PFSK-1 (cell line): Measurements from ENCODE around the gene RUNX2.

Experiments
- TAF1 ChIP-seq: IDR thresholded peaks from 2 replicates; pipeline ENCODE4 v1.6.1; 2012; ENCODE audit warnings: low read length, control low read depth, borderline replicate concordance; ENCODE audit not compliant: insufficient read depth
- TF ChIP-seq, protein P1 (sequence below), 2 experiments: IDR thresholded peaks; 2 replicates each; pipeline versions ENCODE4 v1.6.1 to v1.8.0; 2011 to 2012; ENCODE audit warnings: low read depth in 2 of 2, low read length in 2 of 2, control low read depth in 1 of 2, inconsistent platforms in 1 of 2, mild to moderate bottlenecking in 1 of 2, moderate library complexity in 1 of 2; ENCODE audit not compliant: insufficient read depth in 1 of 2

DNA sequence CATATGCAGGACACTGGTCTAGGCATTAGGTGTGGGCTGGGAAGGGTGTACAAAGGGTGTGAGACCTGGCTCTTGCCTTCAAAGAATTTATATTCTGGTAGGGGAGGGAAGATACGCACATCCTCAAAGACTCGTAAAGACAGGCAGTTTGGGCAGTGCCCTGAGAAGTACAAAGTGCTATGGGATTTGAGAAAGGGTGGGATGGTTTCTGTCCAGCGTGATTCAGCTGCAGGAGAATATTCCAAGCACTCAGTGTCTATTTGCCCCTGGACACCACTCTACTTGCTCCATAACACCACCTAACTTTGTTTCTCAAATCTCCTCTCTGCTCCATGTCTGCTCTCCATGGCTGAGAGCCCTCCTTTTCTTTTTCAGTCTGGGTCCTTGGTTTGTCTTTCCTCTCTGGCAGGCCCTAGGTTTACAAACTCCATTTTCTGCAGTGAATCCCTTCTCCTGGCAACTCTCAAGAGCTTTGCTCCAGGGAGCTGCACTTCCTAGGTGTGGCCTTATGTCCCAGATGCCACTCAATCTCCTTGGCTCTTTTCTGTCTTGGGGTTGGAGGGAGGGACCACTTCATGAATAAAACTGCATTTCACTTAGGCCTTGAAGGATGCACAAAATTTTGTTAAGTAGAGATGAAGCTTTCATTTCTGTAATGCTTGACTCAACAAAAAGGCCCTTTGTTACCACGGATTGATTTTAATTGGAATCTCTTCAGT lies 377.2 kb downstream of the RUNX2 start:
- TF ChIP-seq, protein P1, sequence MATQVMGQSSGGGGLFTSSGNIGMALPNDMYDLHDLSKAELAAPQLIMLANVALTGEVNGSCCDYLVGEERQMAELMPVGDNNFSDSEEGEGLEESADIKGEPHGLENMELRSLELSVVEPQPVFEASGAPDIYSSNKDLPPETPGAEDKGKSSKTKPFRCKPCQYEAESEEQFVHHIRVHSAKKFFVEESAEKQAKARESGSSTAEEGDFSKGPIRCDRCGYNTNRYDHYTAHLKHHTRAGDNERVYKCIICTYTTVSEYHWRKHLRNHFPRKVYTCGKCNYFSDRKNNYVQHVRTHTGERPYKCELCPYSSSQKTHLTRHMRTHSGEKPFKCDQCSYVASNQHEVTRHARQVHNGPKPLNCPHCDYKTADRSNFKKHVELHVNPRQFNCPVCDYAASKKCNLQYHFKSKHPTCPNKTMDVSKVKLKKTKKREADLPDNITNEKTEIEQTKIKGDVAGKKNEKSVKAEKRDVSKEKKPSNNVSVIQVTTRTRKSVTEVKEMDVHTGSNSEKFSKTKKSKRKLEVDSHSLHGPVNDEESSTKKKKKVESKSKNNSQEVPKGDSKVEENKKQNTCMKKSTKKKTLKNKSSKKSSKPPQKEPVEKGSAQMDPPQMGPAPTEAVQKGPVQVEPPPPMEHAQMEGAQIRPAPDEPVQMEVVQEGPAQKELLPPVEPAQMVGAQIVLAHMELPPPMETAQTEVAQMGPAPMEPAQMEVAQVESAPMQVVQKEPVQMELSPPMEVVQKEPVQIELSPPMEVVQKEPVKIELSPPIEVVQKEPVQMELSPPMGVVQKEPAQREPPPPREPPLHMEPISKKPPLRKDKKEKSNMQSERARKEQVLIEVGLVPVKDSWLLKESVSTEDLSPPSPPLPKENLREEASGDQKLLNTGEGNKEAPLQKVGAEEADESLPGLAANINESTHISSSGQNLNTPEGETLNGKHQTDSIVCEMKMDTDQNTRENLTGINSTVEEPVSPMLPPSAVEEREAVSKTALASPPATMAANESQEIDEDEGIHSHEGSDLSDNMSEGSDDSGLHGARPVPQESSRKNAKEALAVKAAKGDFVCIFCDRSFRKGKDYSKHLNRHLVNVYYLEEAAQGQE (IDR thresholded peaks at IDR 0.05; ENCODE audit: insufficient read depth in 1 of 2, low read depth in 2 of 2, low read length in 2 of 2), result no peak
- TF ChIP-seq TAF1, result no peak
